ENCODE data around the gene SLC23A3. TPM values are rescaled to one million over a fixed set of nuclear protein-coding genes. Genes with fewer than 3 reads are reported as not detected.
A peak's percentile ranks its signal among the peaks of the same experiment; 100 is the strongest.

Gene SLC23A3
- total RNA-seq, 1 experiment from 2014 or later: 7.1 TPM

DNA sequence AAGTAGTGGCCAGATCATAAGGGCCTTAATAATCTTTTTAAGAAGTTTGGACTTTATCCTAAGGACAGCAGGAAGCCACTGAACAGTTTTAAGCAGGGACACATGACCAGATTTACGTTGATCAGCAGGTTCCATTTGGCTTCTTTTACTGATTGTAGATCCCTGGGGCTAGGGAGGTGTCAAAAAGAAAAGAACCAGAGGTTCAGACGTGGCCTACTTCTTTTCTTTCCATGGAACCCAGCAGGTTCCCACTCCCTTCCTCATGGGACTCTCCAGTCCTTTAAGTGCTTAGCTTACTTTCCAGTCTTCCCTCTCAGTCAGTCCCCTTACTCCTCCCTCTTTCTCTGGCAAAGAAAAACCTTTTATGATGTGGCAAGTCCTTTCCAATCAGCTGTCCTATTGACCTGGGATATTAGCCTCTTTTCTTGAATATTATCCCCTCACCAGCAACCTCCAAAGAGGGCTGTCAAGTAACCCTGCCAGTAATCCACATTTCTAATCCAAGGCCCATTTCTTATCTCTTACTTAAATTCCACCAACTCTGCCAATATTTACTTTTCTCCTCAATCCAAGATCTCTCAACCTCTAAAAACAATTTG is 42.7 kb downstream of the SLC23A3 start:
- Histone ChIP-seq H3K27ac (no peak overlapping the region), H3K79me2 (ENCODE audit: low read depth) (no peaks in the 10 kb centered on the region), H3F3A (ENCODE audit: insufficient read depth, low read depth) (peaks cover 8% of the 10 kb centered on the region; the same call in 1 of the 2 replicates), H2AFZ (no peak overlapping the region), H3K4me1 (replicated peaks; ENCODE audit: insufficient read depth) (peaks cover 40% of the 10 kb centered on the region), H3K9me3 (ENCODE audit: insufficient read depth, low read depth) (no peaks in the 10 kb centered on the region), H3K9me2 (ENCODE audit: insufficient read depth) (no peaks in the 10 kb centered on the region), H3K36me3 (ENCODE audit: low read depth) (no peaks in the 10 kb centered on the region), H3K4me2 (no peak overlapping the region), H4K20me1 (ENCODE audit: insufficient read depth) (no peaks in the 10 kb centered on the region), H3K27me3 (ENCODE audit: insufficient read depth, low read depth) (no peaks in the 10 kb centered on the region), H3K4me3 (no peak overlapping the region)
- ChIA-PET POLR2A (ENCODE audit: unreplicated experiment) (no interaction called here), CTCF (interaction anchor here (0.6 kb wide), 1 partner anchor 13 kb away, joined by 3 read pairs; no protein-coding TSS in a partner anchor)
- no peak for DNase-seq
- intact Hi-C loops (cut with micrococcal nuclease; ENCODE audit: unreplicated experiment): no loop called here
- BruUV-seq (replicated peaks): no TSS peak
- TF ChIP-seq EZH2 (IDR thresholded peaks at IDR 0.05; ENCODE audit: low read depth): no peak
- TF ChIP-seq, protein P1, sequence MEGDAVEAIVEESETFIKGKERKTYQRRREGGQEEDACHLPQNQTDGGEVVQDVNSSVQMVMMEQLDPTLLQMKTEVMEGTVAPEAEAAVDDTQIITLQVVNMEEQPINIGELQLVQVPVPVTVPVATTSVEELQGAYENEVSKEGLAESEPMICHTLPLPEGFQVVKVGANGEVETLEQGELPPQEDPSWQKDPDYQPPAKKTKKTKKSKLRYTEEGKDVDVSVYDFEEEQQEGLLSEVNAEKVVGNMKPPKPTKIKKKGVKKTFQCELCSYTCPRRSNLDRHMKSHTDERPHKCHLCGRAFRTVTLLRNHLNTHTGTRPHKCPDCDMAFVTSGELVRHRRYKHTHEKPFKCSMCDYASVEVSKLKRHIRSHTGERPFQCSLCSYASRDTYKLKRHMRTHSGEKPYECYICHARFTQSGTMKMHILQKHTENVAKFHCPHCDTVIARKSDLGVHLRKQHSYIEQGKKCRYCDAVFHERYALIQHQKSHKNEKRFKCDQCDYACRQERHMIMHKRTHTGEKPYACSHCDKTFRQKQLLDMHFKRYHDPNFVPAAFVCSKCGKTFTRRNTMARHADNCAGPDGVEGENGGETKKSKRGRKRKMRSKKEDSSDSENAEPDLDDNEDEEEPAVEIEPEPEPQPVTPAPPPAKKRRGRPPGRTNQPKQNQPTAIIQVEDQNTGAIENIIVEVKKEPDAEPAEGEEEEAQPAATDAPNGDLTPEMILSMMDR (conservative IDR thresholded peaks at IDR 0.05): no peak

DNA sequence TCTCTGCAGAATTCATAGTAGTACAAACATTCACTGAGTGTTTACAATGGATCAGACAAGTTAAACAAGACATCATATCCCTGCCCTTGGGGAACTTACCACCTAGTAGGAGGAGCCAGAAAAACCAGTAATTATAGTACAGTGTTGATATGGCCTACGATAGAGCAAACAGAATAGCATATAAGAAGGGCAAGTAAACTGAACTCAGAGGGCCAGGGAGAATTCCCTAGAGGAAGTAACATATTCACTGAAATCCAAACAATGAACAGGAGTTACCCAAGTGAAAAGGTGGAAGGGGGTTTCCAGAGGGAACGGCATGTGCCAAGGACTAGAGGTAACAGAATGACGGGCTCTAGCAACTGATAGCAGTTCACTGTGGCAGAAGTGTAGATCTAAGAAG is 43.3 kb downstream of the SLC23A3 start:
- POLR2A ChIA-PET (ENCODE audit: unreplicated experiment): no interaction called here
- CTCF ChIA-PET: interaction anchor here (0.5 to 0.6 kb wide), 2 partner anchors 13 to 116 kb away, joined by 3 to 5 read pairs; no protein-coding TSS in a partner anchor
- Histone ChIP-seq H3K9me3 (ENCODE audit: insufficient read depth, low read depth) (no peaks in the 10 kb centered on the region), H3K36me3 (ENCODE audit: low read depth) (no peaks in the 10 kb centered on the region), H3K4me3 (no peak overlapping the region), H3K9me2 (ENCODE audit: insufficient read depth) (no peaks in the 10 kb centered on the region), H3K79me2 (ENCODE audit: low read depth) (no peaks in the 10 kb centered on the region), H3F3A (ENCODE audit: insufficient read depth, low read depth) (peaks cover 12% of the 10 kb centered on the region; the same call in 1 of the 2 replicates), H3K27ac (no peak overlapping the region), H3K4me2 (no peak overlapping the region), H2AFZ (no peak overlapping the region), H4K20me1 (ENCODE audit: insufficient read depth) (no peaks in the 10 kb centered on the region), H3K27me3 (ENCODE audit: insufficient read depth, low read depth) (no peaks in the 10 kb centered on the region), H3K4me1 (replicated peaks; ENCODE audit: insufficient read depth) (peaks cover 42% of the 10 kb centered on the region)
- no TSS peak for BruUV-seq (replicated peaks)
- DNase-seq: no peak
- intact Hi-C loops (cut with micrococcal nuclease; ENCODE audit: unreplicated experiment): no loop called here
- no peak for TF ChIP-seq EZH2 (IDR thresholded peaks at IDR 0.05; ENCODE audit: low read depth)
- TF ChIP-seq, protein P1 (conservative IDR thresholded peaks at IDR 0.05): no peak

DNA sequence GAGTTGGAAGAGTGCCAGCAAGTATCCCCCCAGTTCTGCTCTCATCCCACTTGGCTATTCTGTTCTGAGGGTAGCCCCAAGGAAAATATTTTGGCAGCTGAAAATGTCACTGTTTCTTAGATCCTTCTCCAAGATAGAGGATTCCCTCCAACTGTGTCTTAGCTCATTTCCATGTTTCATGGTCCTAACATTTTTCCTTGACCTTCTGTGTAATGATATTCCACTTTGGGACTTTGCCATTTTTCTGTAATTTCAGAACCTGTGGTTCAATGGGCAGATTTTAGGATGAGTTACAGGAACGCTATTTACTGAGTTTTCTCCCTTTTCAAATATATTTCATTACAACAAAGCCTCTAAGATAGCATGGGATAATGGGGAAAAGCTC is 44.0 kb downstream of the SLC23A3 start:
- Histone ChIP-seq H4K20me1 (ENCODE audit: insufficient read depth) (no peaks in the 10 kb centered on the region), H3K36me3 (ENCODE audit: low read depth) (no peaks in the 10 kb centered on the region), H3K27me3 (ENCODE audit: insufficient read depth, low read depth) (no peaks in the 10 kb centered on the region), H3K9me3 (ENCODE audit: insufficient read depth, low read depth) (no peaks in the 10 kb centered on the region), H3F3A (ENCODE audit: insufficient read depth, low read depth) (peaks cover 12% of the 10 kb centered on the region; the same call in 1 of the 2 replicates), H3K4me1 (replicated peaks; ENCODE audit: insufficient read depth) (peaks cover 42% of the 10 kb centered on the region), H3K4me2 (peak overlapping the region; percentile 27; the same call in 1 of the 2 replicates), H2AFZ (no peak overlapping the region), H3K79me2 (ENCODE audit: low read depth) (no peaks in the 10 kb centered on the region), H3K4me3 (no peak overlapping the region), H3K9me2 (ENCODE audit: insufficient read depth) (no peaks in the 10 kb centered on the region), H3K27ac (no peak overlapping the region)
- no TSS peak for BruUV-seq (replicated peaks)
- ChIA-PET CTCF (interaction anchor here (0.5 kb wide), 2 partner anchors 16 to 115 kb away, joined by 5 read pairs; no protein-coding TSS in a partner anchor), POLR2A (ENCODE audit: unreplicated experiment) (interaction anchor here (0.5 kb wide), 1 partner anchor 126 kb away, joined by 10 read pairs; no protein-coding TSS in a partner anchor)
- intact Hi-C loops (cut with micrococcal nuclease; ENCODE audit: unreplicated experiment): no loop called here
- DNase-seq: no peak
- TF ChIP-seq EZH2 (IDR thresholded peaks at IDR 0.05; ENCODE audit: low read depth): no peak
- TF ChIP-seq, protein P1 (conservative IDR thresholded peaks at IDR 0.05): no peak

Measured in PC-9 (cell line).